Ramos (cell line): Measurements from ENCODE around the gene MOGAT2.
"Not testable (repeated sequence)": the region's sequence is repeated elsewhere in the genome, so short reads cannot be mapped to it uniquely, and the experiment has no call there.

Experiments
- in situ Hi-C: fragments of 300-500 bp; cut with MboI; formaldehyde crosslinking; loops from one replicate; pipeline ENCODE4 v1.14.3; 2022; ENCODE audit warnings: low sequenced_read_pairs; ENCODE audit not compliant: unreplicated experiment

Gene MOGAT2

DNA sequence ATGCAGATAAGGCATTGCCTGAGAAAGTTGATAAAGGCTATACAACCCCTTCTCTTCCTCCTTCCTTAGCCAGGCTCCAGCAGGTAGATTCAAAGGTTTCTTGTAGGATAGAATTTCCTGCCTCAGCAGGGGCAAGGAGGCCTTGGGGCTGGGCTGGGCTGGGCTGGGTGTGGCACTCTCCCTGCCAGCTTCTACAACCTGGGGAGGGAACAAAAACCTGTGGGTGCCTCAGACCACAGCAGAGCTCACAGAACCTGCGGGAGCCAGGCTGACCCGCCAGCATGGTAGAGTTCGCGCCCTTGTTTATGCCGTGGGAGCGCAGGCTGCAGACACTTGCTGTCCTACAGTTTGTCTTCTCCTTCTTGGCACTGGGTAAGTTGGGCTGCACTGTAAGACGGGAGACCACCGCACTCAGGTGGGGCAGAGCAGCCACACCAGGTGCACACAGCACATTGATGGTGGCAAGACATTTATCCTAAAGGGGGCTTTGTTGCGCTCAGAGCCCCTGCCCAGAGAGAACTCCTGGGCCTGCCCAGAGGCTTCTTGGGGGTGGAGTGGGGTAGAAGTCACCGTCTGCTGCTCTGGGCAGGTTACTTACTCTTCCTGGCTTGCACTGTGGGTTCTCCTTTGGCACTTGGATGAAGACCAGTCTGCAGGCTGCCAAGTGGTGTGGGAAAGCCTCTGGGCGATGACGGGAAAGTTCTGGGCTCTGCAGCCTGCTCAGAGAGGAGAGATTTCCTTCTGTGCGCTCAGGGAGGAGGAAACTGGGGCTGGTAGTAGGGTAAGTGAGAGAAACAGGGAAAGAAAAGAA, at the start of gene MOGAT2:
Gene MOGAT2, plus strand, starts transcription at position 231 of the 811 bp plus-strand sequence. Its CDS starts 51 bp downstream, at position 282.
- in situ Hi-C loops, result loop anchor here (10.0 kb wide), 1 partner anchor 597 kb away; no protein-coding TSS in a partner anchor

DNA sequence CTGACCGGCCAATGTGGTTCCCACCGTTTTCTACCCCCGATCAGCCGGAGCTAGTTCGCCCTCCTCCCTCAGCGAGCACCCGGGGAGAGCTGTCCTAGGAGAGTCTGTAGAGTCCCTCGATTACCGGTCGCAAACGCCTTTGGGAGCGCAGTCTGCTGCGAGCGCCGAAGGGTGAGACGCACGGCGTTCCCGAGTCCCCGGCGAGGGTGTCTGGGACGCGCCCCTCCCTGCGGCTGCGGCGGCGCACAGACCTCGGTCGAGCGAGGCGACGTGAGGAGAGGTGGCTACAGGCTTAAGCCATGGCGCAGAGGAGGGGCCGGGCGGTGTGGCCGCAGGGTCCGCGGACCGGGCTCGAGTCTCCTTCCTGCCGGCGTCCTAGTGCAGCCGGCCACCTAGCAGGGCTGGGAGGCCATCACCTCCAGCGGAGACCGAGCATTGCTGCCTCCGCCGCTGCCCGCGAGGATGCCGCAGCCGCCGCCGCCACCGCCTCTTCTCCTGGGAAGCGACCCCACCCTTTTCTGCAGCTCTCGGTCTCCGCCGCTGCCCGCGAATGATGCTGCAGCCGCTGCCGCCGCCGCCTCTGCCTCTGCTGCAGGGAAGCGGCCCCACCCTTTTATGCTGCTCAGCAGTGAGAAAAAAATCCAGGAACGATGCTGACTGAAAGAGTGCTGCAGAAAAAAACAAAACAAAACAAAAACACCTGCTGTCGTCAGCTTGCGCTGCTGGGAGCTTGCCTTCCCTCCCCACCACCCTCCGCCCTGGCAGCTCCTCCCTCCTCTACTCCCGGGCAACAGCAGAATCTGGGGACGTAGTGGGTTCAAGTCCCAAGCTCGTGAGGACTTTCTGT, 49.0 kb upstream of the MOGAT2 start, which contains the start of gene MAP6:
Gene MAP6, minus strand, starts transcription at position 588 of the 847 bp plus-strand sequence. CDS start 669 bp downstream, outside the sequence.
- in situ Hi-C loops, result no loop called here

DNA sequence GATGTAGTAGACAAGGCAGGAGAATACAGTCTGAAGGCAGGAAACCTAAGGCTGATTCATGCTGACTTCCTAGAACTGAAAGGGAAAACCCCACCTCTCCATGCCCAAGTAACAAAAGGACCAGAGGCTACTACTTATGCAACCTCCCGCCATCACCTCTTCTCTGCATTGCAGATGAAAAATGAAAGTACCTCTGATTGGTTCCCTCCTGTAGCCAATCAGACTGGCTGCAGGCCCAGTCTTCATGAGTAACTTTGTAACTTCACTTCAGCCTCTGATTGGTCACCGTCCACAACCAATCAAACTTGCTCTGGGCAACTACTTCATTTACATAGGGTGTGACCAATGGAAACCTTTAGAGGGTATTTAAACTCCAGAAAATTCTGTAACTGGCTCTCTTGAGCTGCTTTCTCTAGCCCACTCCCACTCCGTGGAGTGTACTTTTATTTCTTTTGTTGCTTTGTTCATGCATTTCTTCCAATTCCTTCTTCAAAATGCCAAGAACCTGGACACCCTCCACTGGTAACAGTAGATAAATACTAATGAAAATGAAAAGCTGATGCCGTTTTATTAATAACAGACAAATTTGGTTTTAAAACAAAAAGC, 43.6 kb upstream of the MOGAT2 start:
- in situ Hi-C loops, result no loop called here

DNA sequence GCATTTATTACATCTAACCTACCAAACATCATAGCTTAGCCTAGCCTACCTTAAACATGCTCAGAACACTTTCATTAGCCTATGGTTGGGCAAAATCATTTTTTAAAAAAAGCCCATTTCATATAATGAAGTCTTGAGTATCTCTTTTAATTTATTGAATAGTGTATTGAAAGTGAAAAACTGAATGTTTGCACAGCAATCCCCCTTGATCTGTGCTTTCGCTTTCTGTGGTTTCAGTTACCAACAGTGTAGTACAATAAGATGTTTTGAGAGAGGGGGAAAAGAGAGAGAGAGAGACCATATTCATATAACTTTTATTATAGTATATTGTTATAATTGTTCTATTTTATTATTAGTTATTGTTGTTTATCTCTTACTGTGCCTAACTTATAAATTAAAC, 40.4 kb upstream of the MOGAT2 start:
- in situ Hi-C loops, result no loop called here

DNA sequence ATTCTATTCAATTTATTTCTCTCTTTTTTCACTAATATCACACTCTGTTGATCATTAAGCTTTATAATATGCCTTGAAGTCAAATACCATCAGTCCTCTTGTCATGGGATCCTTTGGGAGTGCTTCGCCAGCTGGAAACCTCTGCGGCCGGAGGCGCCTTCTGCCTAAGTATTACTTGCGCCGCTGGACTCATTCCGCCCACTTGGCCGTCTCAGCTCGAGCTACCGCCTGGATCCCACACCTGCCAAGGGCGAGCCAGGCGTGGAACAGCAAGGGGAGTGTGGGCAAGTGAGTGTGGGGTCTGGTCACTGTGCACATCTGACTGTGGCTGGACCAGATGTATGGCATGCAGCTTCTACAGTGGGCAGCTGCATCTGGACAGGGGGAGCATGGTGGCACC, 39.7 kb upstream of the MOGAT2 start:
- in situ Hi-C loops, result no loop called here

DNA sequence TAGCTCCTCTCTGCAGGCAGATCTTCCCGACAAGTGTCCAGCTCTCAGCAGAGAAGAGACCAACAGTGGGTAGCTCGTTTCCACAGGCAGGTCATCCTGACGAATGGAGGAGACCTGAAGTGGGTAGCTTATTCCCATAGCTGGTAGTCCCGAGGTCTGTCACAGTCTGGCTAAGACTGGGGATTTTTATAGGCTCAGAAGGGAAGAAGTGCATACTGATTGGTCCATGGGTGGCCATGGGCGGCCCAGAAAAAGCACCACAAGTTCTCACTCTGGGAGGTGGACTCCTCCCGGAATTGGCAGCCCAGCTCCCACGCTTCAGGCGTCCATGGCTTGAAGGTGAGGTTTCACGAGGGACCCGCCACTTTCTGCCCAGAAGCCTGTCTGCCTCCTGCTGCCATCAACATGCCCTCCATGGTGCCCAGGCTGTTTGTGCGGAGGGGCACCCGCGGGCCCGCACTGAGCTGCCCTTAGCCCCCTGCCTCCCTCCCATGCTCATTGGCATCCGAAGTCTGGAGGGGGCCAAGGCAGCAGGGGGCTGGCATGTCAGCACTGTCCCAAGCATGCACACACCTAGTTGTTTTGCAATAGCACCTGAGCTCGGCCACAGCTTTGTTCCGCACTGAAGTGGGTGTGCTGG, 38.9 kb upstream of the MOGAT2 start:
- in situ Hi-C loops, result no loop called here

DNA sequence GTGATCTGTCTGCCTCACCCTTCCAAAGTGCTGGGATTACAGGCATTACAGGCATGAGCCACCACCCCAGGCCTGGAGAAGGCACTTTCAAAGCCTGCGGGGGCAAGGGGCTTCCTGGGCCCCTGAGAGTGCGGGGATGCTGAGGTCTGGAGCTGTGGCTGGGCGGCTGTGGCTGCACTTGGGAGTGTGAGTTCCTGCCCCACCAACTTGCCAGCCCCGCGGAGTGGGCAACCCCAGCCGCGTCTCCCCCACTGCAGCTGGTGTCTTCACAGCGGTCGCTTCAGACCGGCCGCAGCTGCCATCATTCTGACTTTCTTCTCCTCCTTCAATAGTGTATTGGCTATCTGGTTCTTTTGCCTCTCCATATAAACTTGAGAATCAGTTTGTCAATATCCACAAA, 38.1 kb upstream of the MOGAT2 start:
- in situ Hi-C loops, result no loop called here

DNA sequence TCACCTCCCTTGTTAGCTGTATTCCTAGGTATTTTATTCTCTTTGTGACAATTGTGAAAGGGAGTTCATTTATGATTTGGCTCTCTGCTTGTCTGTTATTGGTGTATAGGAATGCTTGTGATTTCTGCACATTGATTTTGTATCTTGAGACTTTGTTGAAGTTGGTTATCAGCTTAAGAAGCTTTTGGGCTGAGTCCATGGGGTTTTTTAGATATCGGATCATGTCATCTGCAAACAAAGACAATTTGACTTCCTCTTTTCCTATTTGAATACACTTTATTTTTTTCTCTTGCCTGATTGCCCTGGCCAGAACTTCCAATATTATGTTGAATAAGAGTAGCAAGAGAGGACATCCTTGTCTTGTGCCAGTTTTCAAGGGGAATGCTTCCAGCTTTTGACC, 33.8 kb upstream of the MOGAT2 start:
- in situ Hi-C loops, result not testable (repeated sequence)

DNA sequence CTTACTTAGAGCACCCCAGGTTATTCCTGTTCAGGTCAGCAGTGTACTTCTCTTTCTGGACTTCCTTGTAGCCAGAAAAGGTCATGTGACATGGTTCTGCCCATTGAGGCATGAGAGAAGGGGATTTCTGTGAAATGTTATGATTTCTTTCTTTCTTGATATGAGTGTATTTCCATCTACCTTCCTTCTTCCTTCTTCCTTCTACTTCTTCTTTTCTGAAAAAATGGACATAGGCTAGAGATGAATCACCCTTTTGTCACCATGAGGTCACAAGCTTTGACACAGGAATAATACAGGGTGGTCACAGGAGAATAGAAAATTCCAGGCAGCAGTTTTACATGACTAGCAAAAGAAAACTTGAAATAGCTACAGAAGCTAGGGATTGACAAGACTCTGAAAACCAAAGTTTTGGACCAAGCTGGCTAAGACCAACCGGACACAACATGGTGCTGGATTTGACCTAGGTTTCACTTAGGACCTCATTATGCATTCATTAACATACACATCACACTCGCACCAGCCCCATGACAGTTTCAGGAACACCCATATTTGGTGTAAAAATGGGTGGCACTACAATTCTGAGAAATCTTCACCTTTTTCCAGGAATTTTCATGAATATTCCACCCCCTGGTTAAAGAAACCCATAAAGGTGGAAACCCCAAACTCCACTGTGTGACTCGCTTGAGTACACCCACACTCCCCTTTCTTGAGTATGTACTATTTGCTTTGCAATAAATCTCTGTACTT, 27.6 kb upstream of the MOGAT2 start:
- in situ Hi-C loops, result no loop called here

DNA sequence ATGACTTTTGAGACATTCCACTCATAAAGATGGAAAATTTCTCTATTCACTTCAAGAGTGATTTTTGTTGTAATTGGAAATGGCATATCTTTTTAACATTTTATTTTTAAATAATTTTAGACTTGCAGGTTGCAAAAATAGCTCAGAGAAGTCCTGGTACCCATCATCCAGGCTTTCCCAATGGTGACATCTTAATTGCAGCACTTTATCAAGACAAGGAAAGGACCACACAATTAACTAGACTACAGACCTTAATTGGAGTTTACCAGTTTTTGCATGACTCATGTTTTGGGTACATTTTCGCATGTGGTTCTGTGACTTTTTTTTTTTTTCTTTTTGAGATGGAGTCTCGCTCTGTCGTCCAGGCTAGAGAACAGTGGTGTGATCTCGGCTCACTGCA, 25.8 kb upstream of the MOGAT2 start:
- in situ Hi-C loops, result no loop called here

DNA sequence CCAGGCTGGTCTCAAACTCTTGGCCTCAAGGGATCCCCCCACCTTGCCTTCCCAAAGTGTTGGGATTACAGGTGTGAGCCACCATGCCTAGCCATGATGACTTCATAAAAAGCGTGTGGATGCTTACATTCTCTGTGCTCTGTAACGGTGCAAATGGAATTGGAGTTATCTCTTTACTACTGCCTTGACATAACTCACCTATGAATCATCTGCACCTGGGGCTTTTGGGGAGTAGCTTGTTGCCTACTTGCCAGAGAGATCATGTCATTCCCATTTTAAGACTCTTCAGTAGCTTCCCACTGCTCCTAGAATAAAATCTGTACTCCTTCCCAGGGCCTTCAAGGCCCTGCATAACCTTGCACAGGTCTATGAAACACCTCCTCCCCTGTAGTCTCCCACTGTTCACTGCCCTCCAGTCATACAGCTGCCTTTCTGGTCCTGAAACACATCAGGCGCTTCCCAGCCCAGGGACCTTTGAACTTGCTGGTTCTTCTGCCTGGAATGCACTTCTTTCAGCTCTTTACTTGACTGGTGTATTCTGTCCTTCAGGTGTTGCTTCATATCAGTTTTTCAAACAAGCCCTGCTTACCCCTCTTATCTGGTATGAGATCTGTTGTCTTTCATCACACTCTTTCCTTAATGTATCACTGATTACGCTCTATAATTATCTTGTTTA, 19.6 kb upstream of the MOGAT2 start:
- in situ Hi-C loops, result no loop called here

DNA sequence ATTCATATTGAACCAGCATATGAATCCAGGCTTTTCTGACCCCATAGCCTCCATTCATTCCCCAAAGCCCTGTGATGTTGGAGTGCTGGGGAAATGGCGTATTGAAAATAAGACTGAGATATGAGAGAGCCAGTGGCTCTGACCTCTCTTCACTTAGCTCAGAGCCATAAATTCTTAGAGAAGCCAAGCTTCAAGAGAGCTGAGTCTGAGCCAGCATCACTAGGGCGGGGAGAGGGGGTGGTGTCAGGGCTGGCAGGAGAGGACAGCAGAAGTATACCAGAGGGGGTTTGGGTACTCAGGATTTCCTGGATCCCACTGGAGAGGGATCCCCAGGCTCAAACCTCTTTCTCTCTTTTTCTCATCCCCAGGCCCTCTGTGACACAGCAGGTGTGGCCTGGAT, 16.7 kb upstream of the MOGAT2 start:
- in situ Hi-C loops, result loop anchor here (10.0 kb wide), 1 partner anchor 454 kb away; no protein-coding TSS in a partner anchor

DNA sequence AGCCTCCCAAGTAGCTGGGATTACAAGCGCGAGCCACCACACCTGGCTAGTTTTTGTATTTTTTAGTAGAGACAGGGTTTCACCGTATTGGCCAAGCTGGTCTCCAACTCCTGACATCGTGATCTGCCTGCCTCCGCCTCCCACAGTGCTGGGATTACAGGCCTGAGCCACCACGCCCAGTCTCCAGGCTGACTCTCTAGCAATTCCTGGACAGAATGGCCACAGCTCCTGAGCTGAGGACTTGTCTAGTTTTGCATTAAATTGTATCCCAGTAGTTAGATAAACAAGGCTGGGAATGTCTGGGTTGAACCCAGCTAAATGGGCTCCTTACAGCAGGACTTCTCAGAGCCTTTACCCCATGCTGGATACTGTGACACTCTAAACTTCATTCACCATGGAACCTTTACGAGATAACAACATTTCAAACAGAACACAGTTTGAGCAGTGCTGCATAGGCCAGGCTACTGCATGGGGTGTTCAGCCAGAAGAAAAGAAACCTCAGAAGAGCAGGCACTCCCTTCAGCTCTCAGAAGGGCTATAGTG, 13.9 kb upstream of the MOGAT2 start:
- in situ Hi-C loops, result loop anchor here (10.0 kb wide), 1 partner anchor 451 kb away; no protein-coding TSS in a partner anchor

DNA sequence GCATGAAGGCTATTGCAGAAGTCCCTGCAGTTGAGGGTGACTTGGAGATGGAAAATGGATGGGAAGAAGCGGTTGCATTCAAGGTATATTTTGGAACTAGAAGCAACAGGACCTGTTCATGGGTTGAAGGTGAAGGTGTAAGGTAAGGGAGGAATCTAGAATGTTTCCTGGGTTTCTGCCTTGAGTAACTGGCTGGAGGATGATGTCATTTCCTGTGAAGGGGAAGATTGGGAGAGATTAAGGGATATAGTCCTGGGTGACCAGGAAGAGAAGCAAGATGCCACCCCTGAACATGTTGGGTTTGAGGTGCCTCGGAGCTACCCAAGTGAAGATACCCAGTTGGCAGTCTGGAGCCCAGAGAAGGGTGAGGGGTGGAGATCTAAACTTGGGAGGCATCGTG, 12.1 kb upstream of the MOGAT2 start:
- in situ Hi-C loops, result loop anchor here (10.0 kb wide), 1 partner anchor 449 kb away; no protein-coding TSS in a partner anchor

DNA sequence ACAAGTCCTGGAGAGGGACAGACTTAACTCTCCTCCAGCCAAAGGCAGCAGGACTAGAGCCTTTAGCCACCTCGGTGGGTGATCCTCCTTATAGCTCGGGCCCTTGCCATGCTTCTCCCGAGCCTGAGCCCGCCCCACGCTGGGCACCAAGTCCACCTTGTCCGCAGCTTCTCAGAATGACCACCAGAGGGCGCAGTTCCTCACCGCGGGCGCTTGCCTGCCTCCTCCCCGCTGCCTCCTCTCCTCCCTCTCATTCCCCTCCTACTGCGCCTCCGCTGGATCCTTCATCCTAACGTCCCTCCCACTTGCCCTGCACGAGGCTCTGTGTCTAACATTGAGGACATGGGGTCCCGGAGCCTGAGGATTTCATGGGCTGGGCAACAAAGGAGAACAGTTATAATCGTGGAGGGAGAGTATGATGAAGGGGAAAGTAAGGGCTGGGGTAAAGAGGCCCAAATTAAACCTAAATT, 11.3 kb upstream of the MOGAT2 start:
- in situ Hi-C loops, result loop anchor here (10.0 kb wide), 1 partner anchor 449 kb away; no protein-coding TSS in a partner anchor

DNA sequence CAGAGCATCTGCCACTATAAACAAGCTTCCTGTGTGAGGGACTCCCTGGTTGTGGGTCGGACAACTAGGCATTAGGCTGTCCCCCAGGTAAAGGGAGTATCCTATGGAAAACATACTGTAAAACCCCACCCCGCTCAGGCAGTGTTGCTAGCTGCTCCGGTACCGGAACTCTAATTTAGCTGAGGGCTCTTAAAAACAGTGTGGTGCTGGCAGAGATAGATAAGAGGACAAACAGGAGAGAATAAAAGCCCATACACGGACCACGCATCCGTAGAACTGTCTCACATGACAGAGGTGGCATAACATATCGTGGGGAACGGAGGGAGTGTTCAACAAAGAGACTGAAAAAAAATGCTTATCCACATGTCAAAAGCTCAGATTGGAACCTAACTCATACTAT, 3.4 kb upstream of the MOGAT2 start:
- in situ Hi-C loops, result loop anchor here (10.0 kb wide), 1 partner anchor 601 kb away; no protein-coding TSS in a partner anchor

DNA sequence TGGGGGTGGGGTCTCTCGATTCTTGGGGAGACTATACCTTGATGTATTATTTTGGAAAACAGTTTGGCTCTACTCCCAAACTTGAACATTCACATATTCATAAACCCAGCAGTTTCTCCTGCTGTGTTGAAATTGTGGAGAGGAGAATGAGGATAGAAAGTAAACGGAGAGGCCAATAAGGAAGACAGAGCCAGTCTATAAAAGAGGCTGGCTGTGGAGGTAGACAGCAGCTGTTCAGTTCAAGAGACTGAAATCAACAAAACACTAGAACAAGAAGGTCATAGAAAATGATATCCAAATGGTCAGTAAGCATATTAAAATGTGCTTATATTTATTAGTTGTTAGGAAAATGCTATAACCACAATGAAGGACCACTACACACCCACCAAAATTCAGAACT, 1.9 kb upstream of the MOGAT2 start:
- in situ Hi-C loops, result loop anchor here (10.0 kb wide), 1 partner anchor 599 kb away; no protein-coding TSS in a partner anchor

DNA sequence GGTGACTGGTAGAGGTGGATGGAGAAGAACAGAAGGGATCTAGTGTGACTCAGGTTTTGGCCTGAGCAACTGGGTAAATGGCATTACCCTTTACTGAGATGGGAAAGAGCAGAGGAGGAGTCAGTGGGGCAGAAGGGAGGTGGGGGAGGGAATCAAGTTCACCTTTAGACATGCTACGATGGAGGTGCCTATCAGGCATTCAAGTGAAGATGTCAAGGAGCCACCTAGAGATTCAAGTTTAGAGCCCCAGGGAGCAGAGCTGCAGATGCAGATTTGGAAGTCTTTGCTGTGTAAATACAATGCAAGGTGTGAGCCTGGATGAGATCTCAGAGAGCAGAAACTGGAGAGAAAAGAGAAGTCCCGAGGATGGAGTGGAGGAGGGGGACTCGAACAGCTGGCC, 979 bp upstream of the MOGAT2 start:
- in situ Hi-C loops, result loop anchor here (10.0 kb wide), 1 partner anchor 598 kb away; no protein-coding TSS in a partner anchor
